ENCODE measurements around the gene PCOLCE2. TPM values are rescaled to one million over a fixed set of nuclear protein-coding genes. Genes with fewer than 3 reads are reported as not detected.

Gene PCOLCE2
- total and polyA plus RNA-seq, 2 experiments from 2014 or later = 5.4 to 6.5 TPM

DNA sequence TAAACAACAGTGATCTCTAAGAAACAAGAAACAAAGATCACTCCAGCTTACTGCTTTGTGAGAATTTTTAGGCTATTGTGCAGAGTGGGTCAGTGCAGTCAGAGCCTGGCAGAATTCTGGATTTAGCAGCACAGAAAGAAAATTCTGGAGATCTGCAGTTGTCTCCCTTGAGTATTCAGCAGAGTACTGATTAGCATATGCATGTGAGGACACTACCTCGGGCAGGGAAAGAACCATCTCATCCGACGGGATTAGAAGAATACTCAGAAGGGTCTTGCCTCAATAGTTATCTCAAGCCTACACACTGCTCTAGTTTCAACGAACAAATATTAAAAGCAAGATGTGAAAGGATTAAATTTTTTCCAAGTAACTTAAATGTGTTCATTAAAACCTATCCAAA lies 94.4 kb downstream of the PCOLCE2 start:
- H3K36me3 ChIP-seq = no peaks in the 10 kb centered on the region
- H3K27ac ChIP-seq = no peak overlapping the region
- H3K4me3 ChIP-seq = no peak overlapping the region
- TF ChIP-seq, protein P1, sequence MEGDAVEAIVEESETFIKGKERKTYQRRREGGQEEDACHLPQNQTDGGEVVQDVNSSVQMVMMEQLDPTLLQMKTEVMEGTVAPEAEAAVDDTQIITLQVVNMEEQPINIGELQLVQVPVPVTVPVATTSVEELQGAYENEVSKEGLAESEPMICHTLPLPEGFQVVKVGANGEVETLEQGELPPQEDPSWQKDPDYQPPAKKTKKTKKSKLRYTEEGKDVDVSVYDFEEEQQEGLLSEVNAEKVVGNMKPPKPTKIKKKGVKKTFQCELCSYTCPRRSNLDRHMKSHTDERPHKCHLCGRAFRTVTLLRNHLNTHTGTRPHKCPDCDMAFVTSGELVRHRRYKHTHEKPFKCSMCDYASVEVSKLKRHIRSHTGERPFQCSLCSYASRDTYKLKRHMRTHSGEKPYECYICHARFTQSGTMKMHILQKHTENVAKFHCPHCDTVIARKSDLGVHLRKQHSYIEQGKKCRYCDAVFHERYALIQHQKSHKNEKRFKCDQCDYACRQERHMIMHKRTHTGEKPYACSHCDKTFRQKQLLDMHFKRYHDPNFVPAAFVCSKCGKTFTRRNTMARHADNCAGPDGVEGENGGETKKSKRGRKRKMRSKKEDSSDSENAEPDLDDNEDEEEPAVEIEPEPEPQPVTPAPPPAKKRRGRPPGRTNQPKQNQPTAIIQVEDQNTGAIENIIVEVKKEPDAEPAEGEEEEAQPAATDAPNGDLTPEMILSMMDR (IDR thresholded peaks at IDR 0.05; ENCODE audit: low read depth, low read length) = no peak
- H3K9me3 ChIP-seq (ENCODE audit: low read depth) = no peaks in the 10 kb centered on the region
- no peaks in the 10 kb centered on the region for H3K27me3 ChIP-seq
- peaks cover 13% of the 10 kb centered on the region for H3K4me1 ChIP-seq (ENCODE audit: low read depth)
- no peak for DNase-seq (ENCODE audit: low read depth in 1 of 2, low spot score in 1 of 2)

DNA sequence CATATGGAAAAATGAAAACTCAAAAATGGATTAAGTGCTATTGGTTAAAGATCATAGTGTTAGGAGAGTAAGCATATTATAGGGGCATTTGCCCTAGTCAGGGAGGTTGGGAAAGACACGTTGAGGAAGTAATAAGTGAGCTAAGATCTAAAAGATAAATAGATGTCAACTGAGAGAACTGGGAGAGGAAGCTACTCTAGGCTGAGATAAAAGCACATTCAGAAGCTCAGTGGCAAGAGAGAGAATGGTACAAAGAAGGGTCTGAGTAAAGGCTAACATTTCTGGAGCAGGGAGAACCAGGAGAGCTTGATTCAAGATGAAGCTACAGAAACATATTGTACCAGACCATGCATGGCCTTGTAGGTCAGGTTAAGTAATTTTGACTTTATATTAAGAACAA lies 101.2 kb downstream of the PCOLCE2 start:
- Histone ChIP-seq H3K4me3 (no peak overlapping the region), H3K27me3 (no peaks in the 10 kb centered on the region), H3K27ac (no peak overlapping the region), H3K36me3 (no peaks in the 10 kb centered on the region), H3K4me1 (ENCODE audit: low read depth) (no peaks in the 10 kb centered on the region), H3K9me3 (ENCODE audit: low read depth) (no peaks in the 10 kb centered on the region)
- TF ChIP-seq, protein P1 (IDR thresholded peaks at IDR 0.05; ENCODE audit: low read depth, low read length) = no peak
- DNase-seq (ENCODE audit: low read depth in 1 of 2, low spot score in 1 of 2) = no peak

DNA sequence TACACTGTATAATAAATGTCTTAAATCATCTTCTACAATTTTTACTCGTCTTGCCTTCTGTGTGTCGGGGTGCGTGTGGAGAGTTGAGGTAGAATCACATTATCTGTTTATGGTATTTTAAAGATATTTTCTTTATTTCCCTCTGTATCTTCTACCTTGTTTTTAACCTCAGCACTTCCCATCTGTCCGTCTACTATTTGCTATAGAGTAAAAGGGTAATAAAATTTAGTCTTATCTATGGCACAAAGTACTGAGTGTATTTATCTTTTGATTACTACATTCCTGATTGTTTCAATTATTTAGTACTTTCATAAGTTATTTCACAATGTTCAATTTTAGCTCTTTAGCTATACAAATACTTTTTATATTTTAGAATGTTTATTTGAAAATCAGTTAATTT lies 102.9 kb downstream of the PCOLCE2 start:
- no peak overlapping the region for H3K27ac ChIP-seq
- TF ChIP-seq, protein P1 (IDR thresholded peaks at IDR 0.05; ENCODE audit: low read depth, low read length) = no peak
- no peaks in the 10 kb centered on the region for H3K9me3 ChIP-seq (ENCODE audit: low read depth)
- peaks cover 3% of the 10 kb centered on the region for H3K36me3 ChIP-seq
- H3K4me1 ChIP-seq (ENCODE audit: low read depth) = no peaks in the 10 kb centered on the region
- H3K4me3 ChIP-seq = no peak overlapping the region
- no peak for DNase-seq (ENCODE audit: low read depth in 1 of 2, low spot score in 1 of 2)
- H3K27me3 ChIP-seq = no peaks in the 10 kb centered on the region

DNA sequence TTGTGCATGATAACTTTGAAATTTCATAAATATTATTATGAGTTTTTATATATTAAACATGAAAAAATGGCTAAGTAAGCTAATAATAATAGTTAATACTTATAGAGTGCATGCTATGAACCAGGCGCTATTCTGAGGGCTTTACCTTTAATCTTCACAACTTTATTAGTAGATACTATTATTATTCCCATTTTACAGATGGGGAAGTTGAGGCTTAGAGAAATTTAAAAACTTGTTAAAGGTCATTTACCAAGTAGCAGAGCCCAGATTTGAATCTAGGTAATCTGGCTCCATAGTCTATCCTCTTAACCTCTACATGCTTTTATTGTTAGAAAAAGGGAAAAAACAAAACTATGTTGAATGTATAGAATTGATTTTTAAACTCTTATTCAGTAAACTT lies 104.7 kb downstream of the PCOLCE2 start:
- peaks cover 3% of the 10 kb centered on the region for H3K36me3 ChIP-seq
- no peak for DNase-seq (ENCODE audit: low read depth in 1 of 2, low spot score in 1 of 2)
- TF ChIP-seq, protein P1 (IDR thresholded peaks at IDR 0.05; ENCODE audit: low read depth, low read length) = no peak
- no peaks in the 10 kb centered on the region for H3K9me3 ChIP-seq (ENCODE audit: low read depth)
- H3K27me3 ChIP-seq = no peaks in the 10 kb centered on the region
- H3K4me3 ChIP-seq = no peak overlapping the region
- no peaks in the 10 kb centered on the region for H3K4me1 ChIP-seq (ENCODE audit: low read depth)
- no peak overlapping the region for H3K27ac ChIP-seq

DNA sequence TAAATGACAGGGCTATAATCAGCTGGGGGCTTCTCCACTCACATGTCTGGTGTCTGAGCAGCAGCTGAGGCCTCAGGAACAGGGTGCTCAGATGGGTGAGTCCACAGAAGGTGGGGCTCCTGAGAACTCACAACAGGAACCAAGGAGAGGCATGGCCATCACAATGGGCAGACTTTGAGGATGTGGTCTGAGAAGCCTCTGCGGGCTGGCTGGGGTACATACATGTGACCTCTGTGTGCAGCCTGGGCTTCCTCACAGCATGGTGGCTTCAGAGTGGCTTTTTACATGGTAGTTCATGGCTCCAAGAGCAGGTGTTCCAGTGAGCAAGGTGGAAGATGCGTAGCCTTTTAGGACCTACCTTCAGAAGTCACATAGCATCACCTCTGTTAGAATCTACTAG lies 106.3 kb downstream of the PCOLCE2 start:
- Histone ChIP-seq H3K27me3 (no peaks in the 10 kb centered on the region), H3K9me3 (ENCODE audit: low read depth) (no peaks in the 10 kb centered on the region), H3K4me1 (ENCODE audit: low read depth) (no peaks in the 10 kb centered on the region), H3K36me3 (peaks cover 3% of the 10 kb centered on the region), H3K4me3 (no peak overlapping the region), H3K27ac (no peak overlapping the region)
- TF ChIP-seq, protein P1 (IDR thresholded peaks at IDR 0.05; ENCODE audit: low read depth, low read length) = no peak
- DNase-seq (ENCODE audit: low read depth in 1 of 2, low spot score in 1 of 2) = no peak

DNA sequence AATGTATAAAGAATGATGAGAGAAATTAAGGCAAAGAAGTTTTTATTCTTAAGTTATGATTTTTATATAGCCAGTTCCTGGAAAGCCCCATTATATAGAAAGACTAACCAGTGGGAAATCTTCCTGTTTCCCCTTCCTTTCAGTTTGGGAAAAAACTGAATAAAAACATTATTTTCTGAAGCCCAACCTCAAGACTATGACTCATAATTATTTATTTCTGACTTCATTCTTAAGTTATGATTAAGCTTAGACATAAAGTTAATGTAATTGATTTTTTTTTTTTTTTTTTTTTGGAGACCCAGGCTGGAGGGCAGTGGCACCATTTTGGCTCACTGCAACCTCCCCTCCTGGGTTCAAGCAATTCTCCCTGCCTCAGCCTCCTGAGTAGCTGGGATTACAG lies 109.3 kb downstream of the PCOLCE2 start:
- no peaks in the 10 kb centered on the region for H3K9me3 ChIP-seq (ENCODE audit: low read depth)
- TF ChIP-seq, protein P1 (IDR thresholded peaks at IDR 0.05; ENCODE audit: low read depth, low read length) = no peak
- no peaks in the 10 kb centered on the region for H3K27me3 ChIP-seq
- H3K27ac ChIP-seq = no peak overlapping the region
- no peak for DNase-seq (ENCODE audit: low read depth in 1 of 2, low spot score in 1 of 2)
- peaks cover 3% of the 10 kb centered on the region for H3K36me3 ChIP-seq
- no peak overlapping the region for H3K4me3 ChIP-seq
- no peaks in the 10 kb centered on the region for H3K4me1 ChIP-seq (ENCODE audit: low read depth)
